Esophagus squamous epithelium (tissue), 5 donors: ENCODE data around the gene AQP1. TPM values are rescaled to one million over a fixed set of nuclear protein-coding genes. Genes with fewer than 3 reads are reported as not detected.

Experiments
- DNase-seq: peaks from one replicate; lab custom pipeline; 2025; lab: John Stamatoyannopoulos, UW
- H3K27ac ChIP-seq, 4 donors: fragments of 200-600 bp; sonication (generic); one replicate each; pipeline ENCODE4 v1.5.1; 2016 to 2019; ENCODE audit warnings: mild to moderate bottlenecking in 1 of 4
- H3K27me3 ChIP-seq, 4 donors: fragments of 200-600 bp; sonication (generic); 1 replicate in 3 of 4; 2 replicates in 1 of 4; pipeline versions ENCODE4 v1.5.1 to v1.6.0; 2017 to 2021; ENCODE audit warnings: antibody characterized with exemption in 1 of 4
- H3K36me3 ChIP-seq, 3 donors: fragments of 200-600 bp; sonication (generic); one replicate each; pipeline ENCODE4 v1.5.1; 2016 to 2019
- H3K4me1 ChIP-seq, 3 donors: fragments of 200-600 bp; sonication (generic); one replicate each; pipeline ENCODE4 v1.5.1; 2017 to 2019
- H3K4me3 ChIP-seq, 4 donors: fragments of 200-600 bp; sonication (generic); 1 replicate in 3 of 4; 2 replicates in 1 of 4; pipeline ENCODE4 v1.5.1; 2016 to 2019; ENCODE audit warnings: mild to moderate bottlenecking in 2 of 4, moderate library complexity in 1 of 4
- H3K9me3 ChIP-seq, 3 donors: fragments of 200-600 bp; sonication (generic); one replicate each; pipeline ENCODE4 v1.5.1; 2016 to 2019
- CTCF ChIP-seq, 6 experiments: fragments of 450-650 bp in 4 of 6; fragments of 200-600 bp in 2 of 6; sonication (generic) in 2 of 6; IDR thresholded peaks; one replicate each; pipeline ENCODE4 v1.5.1; 2016 to 2019; ENCODE audit warnings: antibody characterized with exemption in 6 of 6, mild to moderate bottlenecking in 4 of 6, moderate library complexity in 4 of 6
- POLR2A ChIP-seq, 4 donors: fragments of 450-650 bp; IDR thresholded peaks; one replicate each; pipeline ENCODE4 v1.6.1; 2017; ENCODE audit warnings: antibody characterized with exemption in 4 of 4, mild to moderate bottlenecking in 4 of 4, moderate library complexity in 3 of 4
- WGBS, 2 donors: methylation state at CpG; one replicate each; pipeline ENCODE4 v1.1.5; 2018; 5-methylcytosine and 5-hydroxymethylcytosine counted together
- intact Hi-C: fragments of 100-400 bp; cut with DNase I; formaldehyde crosslinking; loops from one replicate; pipeline ENCODE4 v1.15.0; 2022
- total RNA-seq, 4 donors: library from RNA; depleted of rRNA; stranded (reverse); fragments of >200 nt; gene quantifications; one replicate each; pipeline ENCODE4 v1.1.0, GENCODE V29; 2016
- donor health status: DM: yes; HTN: yes; CAD: no.

Gene AQP1
- total RNA-seq, 4 donors from 2014 or later = 14.9 to 159 (median 44.7) TPM

- Histone ChIP-seq H3K4me1 (peaks cover 0 to 7% (median 0%) of the 10 kb centered on the region in 3 donors), H3K27me3 (peaks cover 0 to 14% (median 0%) of the 10 kb centered on the region in 4 donors), H3K9me3 (no peaks in the 10 kb centered on the region), H3K27ac (no peak overlapping the region), H3K4me3 (no peak overlapping the region), H3K36me3 (no peaks in the 10 kb centered on the region)
- DNase-seq = no peak
- TF ChIP-seq POLR2A (IDR thresholded peaks at IDR 0.05) (no peak), CTCF (IDR thresholded peaks at IDR 0.05) (no peak)
- WGBS, 2 donors = 47 to 66% methylated on average over 3 to 6 of the region's 6 CpGs
- intact Hi-C loops = no loop called here
Observed at GRCh38 chr7:30970594-30971094, 59.0 kb downstream of the AQP1 start.

- intact Hi-C loops = no loop called here
- WGBS, 2 donors = 10 to 50% methylated on average over 3 of the region's 3 CpGs
Observed at GRCh38 chr7:30971440-30971839, 59.8 kb downstream of the AQP1 start.

GRCh38 chr7:30971840-30972563 is 60.3 kb downstream of the AQP1 start:
- peaks cover 0 to 14% (median 0%) of the 10 kb centered on the region in 4 donors for H3K27me3 ChIP-seq
- H3K36me3 ChIP-seq = no peaks in the 10 kb centered on the region
- no peaks in the 10 kb centered on the region for H3K9me3 ChIP-seq
- peaks cover 0 to 7% (median 0%) of the 10 kb centered on the region in 3 donors for H3K4me1 ChIP-seq
- no peak overlapping the region for H3K27ac ChIP-seq
- H3K4me3 ChIP-seq = no peak overlapping the region
- 50 to 53% methylated on average over 11 to 14 of the region's 15 CpGs for WGBS, 2 donors
- intact Hi-C loops = no loop called here
- TF ChIP-seq POLR2A (IDR thresholded peaks at IDR 0.05) = no peak
- TF ChIP-seq CTCF (IDR thresholded peaks at IDR 0.05) = no peak
- DNase-seq = no peak

More at GRCh38 chr7:30971440-30971839, 59.8 kb downstream of the AQP1 start:
- Histone ChIP-seq H3K9me3 (no peaks in the 10 kb centered on the region), H3K27ac (no peak overlapping the region), H3K4me3 (no peak overlapping the region), H3K36me3 (no peaks in the 10 kb centered on the region), H3K4me1 (peaks cover 0 to 7% (median 0%) of the 10 kb centered on the region in 3 donors), H3K27me3 (peaks cover 0 to 14% (median 0%) of the 10 kb centered on the region in 4 donors)
- TF ChIP-seq CTCF (IDR thresholded peaks at IDR 0.05) (no peak), POLR2A (IDR thresholded peaks at IDR 0.05) (no peak)
- no peak for DNase-seq

- 46 to 74% methylated on average over 2 to 3 of the region's 3 CpGs for WGBS, 2 donors
- H3K4me3 ChIP-seq = no peak overlapping the region
- H3K36me3 ChIP-seq = no peaks in the 10 kb centered on the region
- H3K4me1 ChIP-seq = peaks cover 0 to 7% (median 0%) of the 10 kb centered on the region in 3 donors
- H3K9me3 ChIP-seq = no peaks in the 10 kb centered on the region
- no peak overlapping the region for H3K27ac ChIP-seq
- intact Hi-C loops = no loop called here
- peaks cover 0 to 20% (median 0%) of the 10 kb centered on the region in 4 donors for H3K27me3 ChIP-seq
- TF ChIP-seq CTCF (IDR thresholded peaks at IDR 0.05) = no peak
- no peak for TF ChIP-seq POLR2A (IDR thresholded peaks at IDR 0.05)
- no peak for DNase-seq
Observed at GRCh38 chr7:30973292-30973691, 61.6 kb downstream of the AQP1 start.
